Measurements from ENCODE around the gene NBEA.

NBEA gene

GRCh38 chr13:35526577-35526976 lies 584.5 kb downstream of the NBEA start:
- no peak for DNase-seq

GRCh38 chr13:35527451-35527850 lies 585.4 kb downstream of the NBEA start:
- no peak for DNase-seq

GRCh38 chr13:35530147-35530546 lies 588.1 kb downstream of the NBEA start:
- no peak for DNase-seq

- DNase-seq = no peak
Measured at GRCh38 chr13:35530581-35530980, 588.5 kb downstream of the NBEA start.

- no peak for DNase-seq
Measured at GRCh38 chr13:35531526-35531925, 589.5 kb downstream of the NBEA start.

GRCh38 chr13:35534343-35534742 lies 592.3 kb downstream of the NBEA start:
- DNase-seq = no peak

- no peak for DNase-seq
Measured at GRCh38 chr13:35548790-35549189, 606.7 kb downstream of the NBEA start.

GRCh38 chr13:35549481-35549880 lies 607.4 kb downstream of the NBEA start:
- DNase-seq = no peak

GRCh38 chr13:35552172-35552844 lies 610.2 kb downstream of the NBEA start:
- no peak for DNase-seq

- no peak for DNase-seq
Measured at GRCh38 chr13:35554972-35555623, 613.0 kb downstream of the NBEA start.

GRCh38 chr13:35557475-35557874 lies 615.4 kb downstream of the NBEA start:
- DNase-seq = no peak

- no peak for DNase-seq
Measured at GRCh38 chr13:35561540-35561939, 619.5 kb downstream of the NBEA start.

- DNase-seq = no peak
Measured at GRCh38 chr13:35565273-35565672, 623.2 kb downstream of the NBEA start.

GRCh38 chr13:35566340-35566739 lies 624.3 kb downstream of the NBEA start:
- DNase-seq = no peak

- DNase-seq = no peak
Measured at GRCh38 chr13:35567406-35567980, 625.4 kb downstream of the NBEA start.

- no peak for DNase-seq
Measured at GRCh38 chr13:35573639-35574038, 631.6 kb downstream of the NBEA start.

- DNase-seq = no peak
Measured at GRCh38 chr13:35592457-35592856, 650.4 kb downstream of the NBEA start.

GRCh38 chr13:35593651-35594050 lies 651.6 kb downstream of the NBEA start:
- DNase-seq = no peak

- no peak for DNase-seq
Measured at GRCh38 chr13:35594096-35594495, 652.0 kb downstream of the NBEA start.

- no peak for DNase-seq
Measured at GRCh38 chr13:35595181-35595580, 653.1 kb downstream of the NBEA start.

GRCh38 chr13:35596321-35597030 lies 654.4 kb downstream of the NBEA start:
- no peak for DNase-seq

GRCh38 chr13:35597451-35597850 lies 655.4 kb downstream of the NBEA start:
- DNase-seq = no peak

GRCh38 chr13:35598233-35598632 lies 656.2 kb downstream of the NBEA start:
- no peak for DNase-seq
